ENCODE data around the gene PDE7B. TPM values are rescaled to one million over a fixed set of nuclear protein-coding genes. Genes with fewer than 3 reads are reported as not detected.

The PDE7B gene
- polyA plus RNA-seq, 1 donor: 1.3 TPM

GRCh38 chr6:136236466-136237293 is 385.2 kb downstream of the PDE7B start:
- WGBS (ENCODE audit: insufficient coverage, low lambda C conversion rate): no CpG with 5 or more reads among the region's 9 CpGs

GRCh38 chr6:136244061-136244616 is 392.6 kb downstream of the PDE7B start:
- H3K27me3 ChIP-seq (ENCODE audit: control insufficient read depth, insufficient read depth, low read length): no peaks in the 10 kb centered on the region
- H3K36me3 ChIP-seq (ENCODE audit: control insufficient read depth, insufficient read depth, low read length): no peaks in the 10 kb centered on the region
- H3K4me3 ChIP-seq (ENCODE audit: low read length): no peak overlapping the region
- 100% methylated on average over 3 of the region's 5 CpGs for WGBS (ENCODE audit: insufficient coverage, low lambda C conversion rate)
- no peak overlapping the region for H3K27ac ChIP-seq (ENCODE audit: low read length)
- H3K9me3 ChIP-seq (ENCODE audit: control insufficient read depth, low read depth, low read length): no peaks in the 10 kb centered on the region
- DNase-seq: no peak
- H3K4me1 ChIP-seq (ENCODE audit: control insufficient read depth, insufficient read depth, low read length): no peaks in the 10 kb centered on the region

More at GRCh38 chr6:136236466-136237293, 385.2 kb downstream of the PDE7B start:
- no peaks in the 10 kb centered on the region for H3K4me1 ChIP-seq (ENCODE audit: control insufficient read depth, insufficient read depth, low read length)
- H3K27ac ChIP-seq (ENCODE audit: low read length): no peak overlapping the region
- no peaks in the 10 kb centered on the region for H3K36me3 ChIP-seq (ENCODE audit: control insufficient read depth, insufficient read depth, low read length)
- H3K9me3 ChIP-seq (ENCODE audit: control insufficient read depth, low read depth, low read length): no peaks in the 10 kb centered on the region
- no peaks in the 10 kb centered on the region for H3K27me3 ChIP-seq (ENCODE audit: control insufficient read depth, insufficient read depth, low read length)
- H3K4me3 ChIP-seq (ENCODE audit: low read length): no peak overlapping the region
- peak in 1 of 2 donors; percentile 30 for DNase-seq
